ENCODE data around the gene PER3.

- TF ChIP-seq POLR2A (IDR thresholded peaks at IDR 0.05; ENCODE audit: control extremely low read depth in 1 of 2, low read depth in 2 of 2, low read length in 2 of 2) = peak in 1 of 2 experiments; percentile 38; a peak in 1 of 3 replicates
- no peak for TF ChIP-seq CTCF (IDR thresholded peaks at IDR 0.05; ENCODE audit: control extremely low read depth in 1 of 3, insufficient read depth in 1 of 3, low read depth in 1 of 3, low read length in 3 of 3)
These were observed 846 bp upstream of the PER3 start for GRCh38 chr1:7783178-7783711.

Measured in H1 (cell line).